Measurements from ENCODE around the gene ATG7. TPM values are rescaled to one million over a fixed set of nuclear protein-coding genes. Genes with fewer than 3 reads are reported as not detected.

The ATG7 gene
- total RNA-seq, 6 experiments from 2014 or later: 44.5 to 53.0 (median 49.3) TPM

GRCh38 chr3:11350374-11350773 is 78.2 kb downstream of the ATG7 start:
- Mint-ChIP-seq H3K4me1 (ENCODE audit: low read depth) (peaks cover 50% of the 10 kb centered on the region), H3K27ac (peak overlapping the region; percentile 81), H3K9me3 (peaks cover 10% of the 10 kb centered on the region; the same call in 1 of the 2 replicates), H3K27me3 (ENCODE audit: insufficient read depth) (peaks cover 5% of the 10 kb centered on the region), H3K36me3 (ENCODE audit: low read depth) (peaks cover 65% of the 10 kb centered on the region), H3K4me3 (peak overlapping the region; percentile 27)
- no peak for TF ChIP-seq CTCF (IDR thresholded peaks at IDR 0.05)
- peak; percentile 23 for DNase-seq

DNA sequence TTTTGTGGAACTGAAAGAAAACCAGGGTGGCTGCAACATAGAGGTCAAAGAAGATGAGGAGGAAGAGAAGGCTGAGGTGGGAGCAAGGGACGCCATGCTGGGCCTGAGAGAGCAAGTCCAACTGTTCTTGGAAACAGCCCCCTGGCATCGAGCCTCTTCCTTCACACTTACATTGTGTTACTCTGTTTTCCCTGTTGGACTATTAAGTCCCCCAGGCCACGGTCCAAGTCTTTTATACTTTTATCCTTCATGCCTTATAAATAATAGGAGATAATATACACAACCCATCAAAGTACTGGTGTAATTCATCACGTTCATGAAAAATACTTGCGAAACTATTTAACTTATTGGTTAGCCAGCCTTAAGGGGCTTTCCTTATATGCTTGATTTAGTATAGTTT is 79.3 kb downstream of the ATG7 start:
- Mint-ChIP-seq H3K36me3 (ENCODE audit: low read depth) (peaks cover 58% of the 10 kb centered on the region), H3K9me3 (peaks cover 10% of the 10 kb centered on the region; the same call in 1 of the 2 replicates), H3K27me3 (ENCODE audit: insufficient read depth) (peaks cover 5% of the 10 kb centered on the region), H3K4me3 (no peak overlapping the region), H3K4me1 (ENCODE audit: low read depth) (peaks cover 40% of the 10 kb centered on the region), H3K27ac (no peak overlapping the region)
- no peak for TF ChIP-seq CTCF (IDR thresholded peaks at IDR 0.05)
- no peak for DNase-seq

GRCh38 chr3:11356269-11356668 is 84.1 kb downstream of the ATG7 start:
- H3K27ac Mint-ChIP-seq: no peak overlapping the region
- H3K9me3 Mint-ChIP-seq: no peaks in the 10 kb centered on the region
- DNase-seq: no peak
- peaks cover 9% of the 10 kb centered on the region for H3K4me1 Mint-ChIP-seq (ENCODE audit: low read depth)
- peaks cover 29% of the 10 kb centered on the region for H3K36me3 Mint-ChIP-seq (ENCODE audit: low read depth)
- TF ChIP-seq CTCF (IDR thresholded peaks at IDR 0.05): no peak
- no peaks in the 10 kb centered on the region for H3K27me3 Mint-ChIP-seq (ENCODE audit: insufficient read depth)
- no peak overlapping the region for H3K4me3 Mint-ChIP-seq

- Mint-ChIP-seq H3K36me3 (ENCODE audit: low read depth) (peaks cover 56% of the 10 kb centered on the region), H3K27me3 (ENCODE audit: insufficient read depth) (no peaks in the 10 kb centered on the region)
- DNase-seq: peak; percentile 64
Observed at GRCh38 chr3:11362600-11362999, 90.4 kb downstream of the ATG7 start.

DNA sequence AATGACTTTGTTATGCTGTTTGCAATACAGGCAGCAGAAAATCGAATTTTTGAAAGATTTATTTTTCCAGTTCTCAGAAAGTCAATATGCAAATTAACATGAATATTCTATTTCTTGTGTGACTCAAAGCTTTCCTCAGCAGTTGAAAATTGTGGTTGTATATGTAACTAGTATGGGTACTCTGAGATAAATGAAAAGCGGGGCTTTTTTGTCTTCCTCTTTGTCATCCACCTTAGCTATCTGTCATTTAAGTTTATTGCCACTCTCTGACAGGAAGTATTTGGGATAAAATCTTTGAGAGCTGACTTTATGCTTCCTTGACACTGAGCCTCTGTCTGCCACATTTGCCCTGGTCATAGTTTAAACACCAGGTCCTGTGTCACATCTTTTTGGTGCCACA is 91.5 kb downstream of the ATG7 start:
- Mint-ChIP-seq H3K27me3 (ENCODE audit: insufficient read depth) (no peaks in the 10 kb centered on the region), H3K27ac (peak overlapping the region; percentile 76), H3K4me1 (ENCODE audit: low read depth) (peaks cover 58% of the 10 kb centered on the region), H3K9me3 (no peaks in the 10 kb centered on the region), H3K36me3 (ENCODE audit: low read depth) (peaks cover 53% of the 10 kb centered on the region), H3K4me3 (peak overlapping the region; percentile 50)
- TF ChIP-seq CTCF (IDR thresholded peaks at IDR 0.05): no peak
- DNase-seq: no peak

More at GRCh38 chr3:11362600-11362999, 90.4 kb downstream of the ATG7 start:
- no peak for TF ChIP-seq CTCF (IDR thresholded peaks at IDR 0.05)
- H3K4me1 Mint-ChIP-seq (ENCODE audit: low read depth): peaks cover 56% of the 10 kb centered on the region
- H3K27ac Mint-ChIP-seq: peak overlapping the region; percentile 81
- H3K4me3 Mint-ChIP-seq: peak overlapping the region; percentile 13; the same call in 1 of the 2 replicates
- no peaks in the 10 kb centered on the region for H3K9me3 Mint-ChIP-seq

- peak; percentile 54 for DNase-seq
- Mint-ChIP-seq H3K36me3 (ENCODE audit: low read depth) (peaks cover 55% of the 10 kb centered on the region), H3K27me3 (ENCODE audit: insufficient read depth) (no peaks in the 10 kb centered on the region), H3K27ac (peak overlapping the region; percentile 76), H3K4me1 (ENCODE audit: low read depth) (peaks cover 58% of the 10 kb centered on the region), H3K4me3 (peak overlapping the region; percentile 50), H3K9me3 (no peaks in the 10 kb centered on the region)
- no peak for TF ChIP-seq CTCF (IDR thresholded peaks at IDR 0.05)
Observed at GRCh38 chr3:11364181-11364580, 92.0 kb downstream of the ATG7 start.
